Astrocyte of the spinal cord (primary cell): ENCODE measurements around the gene HABP2.
A peak's percentile ranks its signal among the peaks of the same experiment; 100 is the strongest.

Source experiments
- DNase-seq: peaks from one replicate; pipeline ENCODE4 v3.0.0; 2011; ENCODE audit warnings: low read depth, low spot score
- H3K4me3 ChIP-seq: 2 replicates; pipeline ENCODE4 v1.5.1; 2011; ENCODE audit warnings: low read depth, mild to moderate bottlenecking, low read length, moderate library complexity
- CTCF ChIP-seq: IDR thresholded peaks from 2 replicates; pipeline ENCODE4 v1.5.1; 2012; ENCODE audit warnings: low read depth, mild to moderate bottlenecking, low read length, inconsistent platforms
- in situ Hi-C: cut with HindIII; loops from 2 replicates; pipeline ENCODE4 v1.10.0; 2017; ENCODE audit warnings: low sequenced_read_pairs

HABP2 gene

GRCh38 chr10:113550365-113550764 lies 2.5 kb upstream of the HABP2 start:
- peak; percentile 19 for DNase-seq

GRCh38 chr10:113552014-113552413 lies 839 bp upstream of the HABP2 start:
- in situ Hi-C loops: no loop called here
- H3K4me3 ChIP-seq: no peak overlapping the region
- TF ChIP-seq CTCF: no peak
- DNase-seq: no peak

More at GRCh38 chr10:113550365-113550764, 2.5 kb upstream of the HABP2 start:
- H3K4me3 ChIP-seq: no peak overlapping the region
- in situ Hi-C loops: no loop called here
- TF ChIP-seq CTCF: no peak

GRCh38 chr10:113553149-113553548 lies 296 bp downstream of the HABP2 start:
- TF ChIP-seq CTCF: no peak
- no peak overlapping the region for H3K4me3 ChIP-seq
- DNase-seq: no peak
- in situ Hi-C loops: no loop called here

GRCh38 chr10:113554214-113554613 lies 1.4 kb downstream of the HABP2 start:
- H3K4me3 ChIP-seq: no peak overlapping the region
- in situ Hi-C loops: no loop called here
- DNase-seq: no peak
- no peak for TF ChIP-seq CTCF

- in situ Hi-C loops: no loop called here
- TF ChIP-seq CTCF: no peak
- DNase-seq: no peak
- no peak overlapping the region for H3K4me3 ChIP-seq
Measured at GRCh38 chr10:113555245-113555644, 2.4 kb downstream of the HABP2 start.

GRCh38 chr10:113555751-113556150 lies 2.9 kb downstream of the HABP2 start:
- no peak for DNase-seq
- no peak overlapping the region for H3K4me3 ChIP-seq
- in situ Hi-C loops: no loop called here
- no peak for TF ChIP-seq CTCF

- in situ Hi-C loops: no loop called here
- no peak for DNase-seq
Measured at GRCh38 chr10:113557424-113557862, 4.6 kb downstream of the HABP2 start.

More at GRCh38 chr10:113557424-113557862, 4.6 kb downstream of the HABP2 start:
- H3K4me3 ChIP-seq: no peak overlapping the region
- no peak for TF ChIP-seq CTCF
